HepG2 (cell line): ENCODE results near the gene CADPS2. TPM values are rescaled to one million over a fixed set of nuclear protein-coding genes. Genes with fewer than 3 reads are reported as not detected.

Source experiments
- ATAD3A ChIP-seq: sonication (generic); formaldehyde crosslinking; IDR thresholded peaks from 2 replicates; pipeline ENCODE4 v1.4.0; 2020; ENCODE audit warnings: missing genetic modification reagents
- ATF7-NPFF ChIP-seq: sonication (generic); formaldehyde crosslinking; IDR thresholded peaks from 2 replicates; pipeline ENCODE4 v1.8.1; 2023; ENCODE audit warnings: mild to moderate bottlenecking, low read depth, missing genetic modification reagents, moderate library complexity
- CC2D1A ChIP-seq: sonication (generic); formaldehyde crosslinking; IDR thresholded peaks from 2 replicates; pipeline ENCODE4 v1.8.1; 2023; ENCODE audit warnings: mild to moderate bottlenecking, missing genetic modification reagents
- KDM1A ChIP-seq: IDR thresholded peaks from 2 replicates; pipeline ENCODE4 v1.6.1; 2016; ENCODE audit warnings: missing compliant biosample characterization
- MAZ ChIP-seq, 2 experiments: sonication (generic) in 1 of 2; formaldehyde crosslinking in 1 of 2; IDR thresholded peaks; 2 replicates each; pipeline versions ENCODE4 v1.5.0 to v1.6.1; 2012 to 2020; ENCODE audit warnings: low read depth in 2 of 2, mild to moderate bottlenecking in 2 of 2, borderline replicate concordance in 1 of 2, improper control_type of control experiment in 1 of 2, low read length in 1 of 2, missing genetic modification reagents in 1 of 2, moderate library complexity in 1 of 2
- MYC ChIP-seq: sonication (generic); formaldehyde crosslinking; IDR thresholded peaks from 2 replicates; pipeline ENCODE4 v1.9.0; 2021; ENCODE audit warnings: missing genetic modification reagents, borderline replicate concordance
- NFATC3 ChIP-seq: sonication (generic); formaldehyde crosslinking; IDR thresholded peaks from 2 replicates; pipeline ENCODE4 v1.5.1; 2020; ENCODE audit warnings: mild to moderate bottlenecking, missing genetic modification reagents
- REPIN1 ChIP-seq: sonication (generic); formaldehyde crosslinking; IDR thresholded peaks from 2 replicates; pipeline ENCODE4 v1.8.0; 2022; ENCODE audit warnings: missing genetic modification reagents, low read depth, mild to moderate bottlenecking, borderline replicate concordance
- TGIF2 ChIP-seq: IDR thresholded peaks from 2 replicates; pipeline ENCODE4 v1.6.1; 2016; ENCODE audit warnings: control low read depth, missing compliant biosample characterization
- YEATS4 ChIP-seq: sonication (generic); formaldehyde crosslinking; IDR thresholded peaks from 2 replicates; pipeline ENCODE4 v1.4.0; 2020; ENCODE audit warnings: missing genetic modification reagents, borderline replicate concordance
- ZFP41 ChIP-seq: sonication (generic); formaldehyde crosslinking; IDR thresholded peaks from 2 replicates; pipeline ENCODE4 v1.4.0; 2020; ENCODE audit warnings: mild to moderate bottlenecking, missing genetic modification reagents, borderline replicate concordance
- ZKSCAN8 ChIP-seq: IDR thresholded peaks from 2 replicates; pipeline ENCODE4 v1.6.1; 2016; ENCODE audit warnings: borderline replicate concordance, missing genetic modification reagents, missing compliant biosample characterization
- ZNF432 ChIP-seq: sonication (generic); formaldehyde crosslinking; IDR thresholded peaks from 2 replicates; pipeline ENCODE4 v1.5.0; 2020; ENCODE audit warnings: missing genetic modification reagents, mild to moderate bottlenecking, borderline replicate concordance
- ZNF468 ChIP-seq: sonication (generic); formaldehyde crosslinking; IDR thresholded peaks from 2 replicates; pipeline ENCODE4 v1.8.0; 2022; ENCODE audit warnings: mild to moderate bottlenecking, moderate library complexity, missing genetic modification reagents
- ZNF501 ChIP-seq: sonication (generic); formaldehyde crosslinking; IDR thresholded peaks from 2 replicates; pipeline ENCODE4 v1.5.1; 2020; ENCODE audit warnings: mild to moderate bottlenecking, moderate library complexity, missing genetic modification reagents
- ZNF550 ChIP-seq: sonication (generic); formaldehyde crosslinking; IDR thresholded peaks from 2 replicates; pipeline ENCODE4 v1.4.0; 2020; ENCODE audit warnings: mild to moderate bottlenecking, missing genetic modification reagents, borderline replicate concordance
- ZNF562 ChIP-seq: sonication (generic); formaldehyde crosslinking; IDR thresholded peaks from 2 replicates; pipeline ENCODE4 v1.8.0; 2022; ENCODE audit warnings: missing genetic modification reagents, borderline replicate concordance
- ZNF674 ChIP-seq: sonication (generic); formaldehyde crosslinking; IDR thresholded peaks from 2 replicates; pipeline ENCODE4 v1.5.0; 2020; ENCODE audit warnings: low read depth, mild to moderate bottlenecking, missing genetic modification reagents
- ZNF703 ChIP-seq: sonication (generic); formaldehyde crosslinking; IDR thresholded peaks from 2 replicates; pipeline ENCODE4 v1.5.1; 2020; ENCODE audit warnings: missing genetic modification reagents, mild to moderate bottlenecking, moderate library complexity, borderline replicate concordance
- ZNF761 ChIP-seq: sonication (generic); formaldehyde crosslinking; conservative IDR thresholded peaks from 2 replicates; pipeline ENCODE4 v1.4.0; 2020; ENCODE audit warnings: mild to moderate bottlenecking, missing genetic modification reagents
- ZNF883 ChIP-seq: sonication (generic); formaldehyde crosslinking; IDR thresholded peaks from 2 replicates; pipeline ENCODE4 v1.5.1; 2020; ENCODE audit warnings: mild to moderate bottlenecking, missing genetic modification reagents; ENCODE audit errors: not compliant biosample characterization
- polyA plus RNA-seq, 8 experiments: library from polyadenylated mRNA; depleted of rRNA in 3 of 8; stranded (reverse) in 7 of 8; unstranded in 1 of 8; fragments of >200 nt; fragmentation: Illumina TruSeq in 4 of 8; extraction: Trizol in 4 of 8; gene quantifications; 2 replicates each; pipeline versions ENCODE4 v1.2.1 to v1.2.3, GENCODE V29; 2011 to 2016; ENCODE audit warnings: low read depth in 4 of 8, missing spikeins in 1 of 8, mixed read lengths in 1 of 8; ENCODE audit not compliant: insufficient read depth in 1 of 8
- total RNA-seq, 5 experiments: library from RNA; depleted of rRNA; stranded (reverse); fragments of >200 nt; fragmentation: Illumina TruSeq; extraction: Trizol; gene quantifications; 2 replicates each; pipeline ENCODE4 v1.2.3, GENCODE V29; 2016; ENCODE audit warnings: low read depth in 1 of 5
- TF ChIP-seq, protein P1 (sequence below): sonication (generic); formaldehyde crosslinking; IDR thresholded peaks from 2 replicates; pipeline ENCODE4 v1.8.1; 2023; ENCODE audit warnings: mild to moderate bottlenecking, missing genetic modification reagents, borderline replicate concordance
- TF ChIP-seq, protein P2 (sequence below): sonication (generic); formaldehyde crosslinking; conservative IDR thresholded peaks from 2 replicates; pipeline ENCODE4 v1.4.0; 2020; ENCODE audit warnings: missing genetic modification reagents
- TF ChIP-seq, protein P3 (sequence below): sonication (generic); formaldehyde crosslinking; IDR thresholded peaks from 2 replicates; pipeline ENCODE4 v1.4.0; 2020; ENCODE audit warnings: mild to moderate bottlenecking, missing genetic modification reagents, borderline replicate concordance

Gene CADPS2
- total and polyA plus RNA-seq, 2 of the 13 experiments (the other 11 are each of a cell fraction or from before 2014, with no cell fraction given) = 17.6 to 43.8 TPM

DNA sequence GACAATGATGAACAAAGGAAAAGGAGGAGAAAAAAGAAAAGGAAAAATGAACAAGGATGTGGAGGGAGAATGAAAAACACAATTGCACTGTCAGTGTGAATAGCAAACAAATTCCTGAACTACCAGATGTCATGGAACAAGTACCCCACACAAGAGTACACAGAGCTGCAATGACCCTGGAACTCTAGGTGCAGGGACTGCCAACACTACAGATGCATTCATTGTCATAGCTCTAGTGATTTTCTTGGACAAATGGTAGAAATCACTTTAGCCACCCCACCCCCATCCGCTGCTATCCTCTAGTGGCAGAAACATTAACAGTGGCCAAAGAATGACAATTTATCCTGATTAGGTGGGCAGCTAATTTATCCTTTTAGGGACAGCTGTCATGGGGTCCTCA is 190.4 kb downstream of the CADPS2 start (continued):
- TF ChIP-seq MYC (CRISPR knock-in tag) (no peak), ZNF432 (CRISPR knock-in tag) (no peak), ATAD3A (no peak), ZNF674 (no peak), CC2D1A (no peak), MAZ (IDR thresholded peaks at IDR 0.05; ENCODE audit: borderline replicate concordance, low read depth, low read length) (no peak), MAZ (CRISPR knock-in tag; IDR thresholded peaks at IDR 0.05; ENCODE audit: low read depth) (no peak), ZNF501 (CRISPR knock-in tag) (no peak), ZNF703 (CRISPR knock-in tag) (no peak), NFATC3 (CRISPR knock-in tag) (no peak), ATF7-NPFF (no peak), YEATS4 (CRISPR knock-in tag) (no peak), KDM1A (CRISPR knock-in tag) (no peak), ZNF550 (CRISPR knock-in tag) (no peak), ZKSCAN8 (CRISPR knock-in tag) (peak; percentile 26; the same call in 1 of the 2 replicates), ZNF761 (CRISPR knock-in tag) (0 out of 2 replicates have a peak, but pooled peaks have one; percentile 62), ZFP41 (no peak), ZNF468 (no peak), ZNF883 (CRISPR knock-in tag) (no peak), TGIF2 (CRISPR knock-in tag) (no peak), REPIN1 (CRISPR knock-in tag) (0 out of 2 replicates have a peak, but pooled peaks have one; percentile 64), ZNF562 (no peak)
- TF ChIP-seq, protein P1, sequence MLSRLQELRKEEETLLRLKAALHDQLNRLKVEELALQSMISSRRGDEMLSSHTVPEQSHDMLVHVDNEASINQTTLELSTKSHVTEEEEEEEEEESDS = no peak
- TF ChIP-seq, protein P2, sequence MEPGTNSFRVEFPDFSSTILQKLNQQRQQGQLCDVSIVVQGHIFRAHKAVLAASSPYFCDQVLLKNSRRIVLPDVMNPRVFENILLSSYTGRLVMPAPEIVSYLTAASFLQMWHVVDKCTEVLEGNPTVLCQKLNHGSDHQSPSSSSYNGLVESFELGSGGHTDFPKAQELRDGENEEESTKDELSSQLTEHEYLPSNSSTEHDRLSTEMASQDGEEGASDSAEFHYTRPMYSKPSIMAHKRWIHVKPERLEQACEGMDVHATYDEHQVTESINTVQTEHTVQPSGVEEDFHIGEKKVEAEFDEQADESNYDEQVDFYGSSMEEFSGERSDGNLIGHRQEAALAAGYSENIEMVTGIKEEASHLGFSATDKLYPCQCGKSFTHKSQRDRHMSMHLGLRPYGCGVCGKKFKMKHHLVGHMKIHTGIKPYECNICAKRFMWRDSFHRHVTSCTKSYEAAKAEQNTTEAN (CRISPR knock-in tag) = peak; percentile 80
- TF ChIP-seq, protein P3, sequence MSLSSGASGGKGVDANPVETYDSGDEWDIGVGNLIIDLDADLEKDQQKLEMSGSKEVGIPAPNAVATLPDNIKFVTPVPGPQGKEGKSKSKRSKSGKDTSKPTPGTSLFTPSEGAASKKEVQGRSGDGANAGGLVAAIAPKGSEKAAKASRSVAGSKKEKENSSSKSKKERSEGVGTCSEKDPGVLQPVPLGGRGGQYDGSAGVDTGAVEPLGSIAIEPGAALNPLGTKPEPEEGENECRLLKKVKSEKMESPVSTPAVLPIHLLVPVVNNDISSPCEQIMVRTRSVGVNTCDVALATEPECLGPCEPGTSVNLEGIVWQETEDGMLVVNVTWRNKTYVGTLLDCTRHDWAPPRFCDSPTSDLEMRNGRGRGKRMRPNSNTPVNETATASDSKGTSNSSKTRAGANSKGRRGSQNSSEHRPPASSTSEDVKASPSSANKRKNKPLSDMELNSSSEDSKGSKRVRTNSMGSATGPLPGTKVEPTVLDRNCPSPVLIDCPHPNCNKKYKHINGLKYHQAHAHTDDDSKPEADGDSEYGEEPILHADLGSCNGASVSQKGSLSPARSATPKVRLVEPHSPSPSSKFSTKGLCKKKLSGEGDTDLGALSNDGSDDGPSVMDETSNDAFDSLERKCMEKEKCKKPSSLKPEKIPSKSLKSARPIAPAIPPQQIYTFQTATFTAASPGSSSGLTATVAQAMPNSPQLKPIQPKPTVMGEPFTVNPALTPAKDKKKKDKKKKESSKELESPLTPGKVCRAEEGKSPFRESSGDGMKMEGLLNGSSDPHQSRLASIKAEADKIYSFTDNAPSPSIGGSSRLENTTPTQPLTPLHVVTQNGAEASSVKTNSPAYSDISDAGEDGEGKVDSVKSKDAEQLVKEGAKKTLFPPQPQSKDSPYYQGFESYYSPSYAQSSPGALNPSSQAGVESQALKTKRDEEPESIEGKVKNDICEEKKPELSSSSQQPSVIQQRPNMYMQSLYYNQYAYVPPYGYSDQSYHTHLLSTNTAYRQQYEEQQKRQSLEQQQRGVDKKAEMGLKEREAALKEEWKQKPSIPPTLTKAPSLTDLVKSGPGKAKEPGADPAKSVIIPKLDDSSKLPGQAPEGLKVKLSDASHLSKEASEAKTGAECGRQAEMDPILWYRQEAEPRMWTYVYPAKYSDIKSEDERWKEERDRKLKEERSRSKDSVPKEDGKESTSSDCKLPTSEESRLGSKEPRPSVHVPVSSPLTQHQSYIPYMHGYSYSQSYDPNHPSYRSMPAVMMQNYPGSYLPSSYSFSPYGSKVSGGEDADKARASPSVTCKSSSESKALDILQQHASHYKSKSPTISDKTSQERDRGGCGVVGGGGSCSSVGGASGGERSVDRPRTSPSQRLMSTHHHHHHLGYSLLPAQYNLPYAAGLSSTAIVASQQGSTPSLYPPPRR = peak; percentile 72
